Upper lobe of left lung (tissue), 6 donors: ENCODE results near the gene RAP1A. TPM values are rescaled to one million over a fixed set of nuclear protein-coding genes. Genes with fewer than 3 reads are reported as not detected.
A peak's percentile ranks its signal among the peaks of the same experiment; 100 is the strongest.

Source experiments
- ATAC-seq, 2 donors: fragments of 200-7000 bp; cut with Tn5 transposase; one replicate each; pipeline ENCODE4 v1.9.1; 2022; ENCODE audit warnings: mild to moderate bottlenecking in 2 of 2, moderate library complexity in 2 of 2; ENCODE audit not compliant: low FRiP score in 2 of 2
- DNase-seq, 2 donors: peaks; one replicate each; pipeline ENCODE4 v3.0.0-alpha.2; 2019 to 2020
- H3K27ac ChIP-seq, 4 donors: fragments of 200-600 bp; sonication (generic); one replicate each; pipeline ENCODE4 v1.5.1; 2016 to 2019
- H3K27me3 ChIP-seq, 4 donors: fragments of 200-600 bp; sonication (generic); one replicate each; pipeline ENCODE4 v1.5.1; 2017 to 2019
- H3K36me3 ChIP-seq, 4 donors: fragments of 200-600 bp; sonication (generic); one replicate each; pipeline ENCODE4 v1.5.1; 2016 to 2019
- H3K4me1 ChIP-seq, 4 donors: fragments of 200-600 bp; sonication (generic); one replicate each; pipeline ENCODE4 v1.5.1; 2018 to 2019
- H3K4me3 ChIP-seq, 4 donors: fragments of 200-600 bp; sonication (generic); one replicate each; pipeline ENCODE4 v1.5.1; 2017 to 2019; ENCODE audit warnings: mild to moderate bottlenecking in 2 of 4, moderate library complexity in 1 of 4
- H3K9me3 ChIP-seq, 4 donors: fragments of 200-600 bp; sonication (generic); one replicate each; pipeline ENCODE4 v1.5.1; 2018 to 2019
- EP300 ChIP-seq, 4 donors: sonication (generic); formaldehyde crosslinking; IDR thresholded peaks; one replicate each; pipeline ENCODE4 v1.5.1; 2017; ENCODE audit warnings: antibody characterized with exemption in 4 of 4, control low read depth in 2 of 4
- POLR2A ChIP-seq, 4 donors: fragments of 450-650 bp; IDR thresholded peaks; one replicate each; pipeline ENCODE4 v1.5.1; 2016 to 2017; ENCODE audit warnings: antibody characterized with exemption in 4 of 4, mild to moderate bottlenecking in 2 of 4
- POLR2AphosphoS5 ChIP-seq, 2 donors: sonication (generic); formaldehyde crosslinking; IDR thresholded peaks; one replicate each; pipeline ENCODE4 v1.5.1; 2017; ENCODE audit warnings: antibody characterized with exemption in 2 of 2
- WGBS, 2 donors: methylation state at CpG; one replicate each; pipeline ENCODE4 v1.1.5; 2017 to 2018; 5-methylcytosine and 5-hydroxymethylcytosine counted together
- total RNA-seq, 6 donors: library from RNA; depleted of rRNA in 4 of 6; stranded (reverse); fragments of >200 nt in 4 of 6; gene quantifications; one replicate each; pipeline versions ENCODE4 v1.1.0 to v1.2.1, GENCODE V29; 2016 to 2021
- TF ChIP-seq, protein P1 (sequence below), 6 experiments: fragments of 450-650 bp in 4 of 6; fragments of 200-600 bp in 2 of 6; sonication (generic) in 2 of 6; IDR thresholded peaks; one replicate each; pipeline ENCODE4 v1.5.1; 2016 to 2019; ENCODE audit warnings: antibody characterized with exemption in 6 of 6
- donor health status: DM: no; HTN: no; CAD: no; lungs with moderate emphysema.
- donor health status: DM: no; HTN: yes; CAD: no; lungs with severe emphysema.

RAP1A gene
- total RNA-seq, 6 donors from 2014 or later: 16.8 to 115 (median 82.6) TPM

DNA sequence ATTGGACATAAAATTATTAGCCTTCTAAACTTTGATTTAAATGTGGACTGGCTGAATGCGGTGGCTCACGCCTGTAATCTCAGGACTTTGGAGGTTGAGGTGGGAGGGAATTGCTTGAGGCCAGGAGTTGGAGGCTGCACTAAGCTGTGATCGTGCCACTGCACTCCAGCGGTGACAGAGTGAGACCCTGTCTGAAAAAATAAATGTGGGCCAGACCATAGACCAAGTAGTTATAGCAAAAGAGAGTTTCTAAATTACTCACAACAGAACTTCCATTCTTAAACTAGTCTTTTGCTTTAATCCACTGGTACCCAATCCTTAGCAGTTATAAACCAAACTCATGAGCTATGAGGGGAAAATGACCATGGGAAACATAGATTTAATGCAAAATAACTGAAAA, 35.2 kb downstream of the RAP1A start:
- Histone ChIP-seq H3K9me3 (no peaks in the 10 kb centered on the region), H3K4me3 (no peak overlapping the region), H3K27me3 (no peaks in the 10 kb centered on the region), H3K27ac (no peak overlapping the region), H3K4me1 (peaks cover 36 to 46% (median 38%) of the 10 kb centered on the region in 4 donors), H3K36me3 (no peaks in the 10 kb centered on the region)
- TF ChIP-seq POLR2AphosphoS5 (IDR thresholded peaks at IDR 0.05): no peak
- TF ChIP-seq, protein P1, sequence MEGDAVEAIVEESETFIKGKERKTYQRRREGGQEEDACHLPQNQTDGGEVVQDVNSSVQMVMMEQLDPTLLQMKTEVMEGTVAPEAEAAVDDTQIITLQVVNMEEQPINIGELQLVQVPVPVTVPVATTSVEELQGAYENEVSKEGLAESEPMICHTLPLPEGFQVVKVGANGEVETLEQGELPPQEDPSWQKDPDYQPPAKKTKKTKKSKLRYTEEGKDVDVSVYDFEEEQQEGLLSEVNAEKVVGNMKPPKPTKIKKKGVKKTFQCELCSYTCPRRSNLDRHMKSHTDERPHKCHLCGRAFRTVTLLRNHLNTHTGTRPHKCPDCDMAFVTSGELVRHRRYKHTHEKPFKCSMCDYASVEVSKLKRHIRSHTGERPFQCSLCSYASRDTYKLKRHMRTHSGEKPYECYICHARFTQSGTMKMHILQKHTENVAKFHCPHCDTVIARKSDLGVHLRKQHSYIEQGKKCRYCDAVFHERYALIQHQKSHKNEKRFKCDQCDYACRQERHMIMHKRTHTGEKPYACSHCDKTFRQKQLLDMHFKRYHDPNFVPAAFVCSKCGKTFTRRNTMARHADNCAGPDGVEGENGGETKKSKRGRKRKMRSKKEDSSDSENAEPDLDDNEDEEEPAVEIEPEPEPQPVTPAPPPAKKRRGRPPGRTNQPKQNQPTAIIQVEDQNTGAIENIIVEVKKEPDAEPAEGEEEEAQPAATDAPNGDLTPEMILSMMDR (IDR thresholded peaks at IDR 0.05): no peak
- ATAC-seq: no peak
- WGBS, 2 donors: 67 to 68% methylated on average over 4 of the region's 4 CpGs
- DNase-seq: no peak

DNA sequence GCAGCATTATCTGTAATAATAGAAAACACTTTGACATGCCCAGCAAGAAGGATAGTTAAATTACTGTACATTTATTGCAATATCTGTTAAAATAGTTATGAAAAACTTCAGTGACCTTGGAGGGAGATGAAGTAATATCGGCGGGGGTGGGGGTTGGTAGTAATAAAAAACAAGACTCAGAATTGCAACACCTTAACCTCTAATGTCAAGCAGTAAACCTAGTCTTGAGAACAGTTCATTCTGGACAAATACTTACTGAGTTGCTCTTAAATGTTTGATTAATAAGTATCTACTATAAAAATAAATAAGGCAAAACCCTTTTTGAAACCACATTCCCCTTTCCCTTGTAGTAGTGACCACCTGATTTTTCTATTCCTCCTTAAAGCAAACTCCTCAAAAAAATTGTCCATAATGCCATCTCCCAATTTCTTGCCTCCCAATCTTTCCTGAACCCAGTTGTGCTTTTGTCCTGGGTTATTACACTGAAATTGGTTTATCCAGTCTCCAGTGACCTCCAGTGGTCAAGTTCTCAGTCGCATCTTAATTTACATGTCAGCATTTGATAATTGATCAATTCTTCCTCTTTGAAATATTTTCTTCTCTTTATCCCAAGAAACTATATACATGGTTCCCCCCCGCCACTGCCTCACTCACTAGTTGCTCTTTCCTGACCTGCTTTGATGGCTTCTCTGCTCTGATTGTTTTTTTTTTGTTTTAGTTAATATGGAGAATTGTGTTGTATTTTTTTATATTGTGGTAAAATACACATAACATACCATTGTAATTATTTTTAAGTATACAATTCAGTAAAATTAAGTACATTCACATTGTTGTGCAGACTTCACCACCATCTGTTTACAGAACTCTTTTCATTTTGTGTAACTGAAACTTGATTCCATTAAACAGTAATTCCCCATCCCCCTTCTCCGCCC, 36.8 kb downstream of the RAP1A start:
- 55 to 60% methylated on average over 5 of the region's 5 CpGs for WGBS, 2 donors
- no peak overlapping the region for H3K4me3 ChIP-seq
- DNase-seq (peak in 1 of 2 donors; percentile 42), ATAC-seq (peak in 1 of 2 donors; percentile 77)
- TF ChIP-seq, protein P1 (IDR thresholded peaks at IDR 0.05): peak; percentile 23 to 73 (median 54)
- no peak for TF ChIP-seq POLR2AphosphoS5 (IDR thresholded peaks at IDR 0.05)
- peaks cover 49 to 61% (median 53%) of the 10 kb centered on the region in 4 donors for H3K4me1 ChIP-seq
- H3K9me3 ChIP-seq: no peaks in the 10 kb centered on the region
- peak overlapping the region; percentile 17 to 67 (median 32) for H3K27ac ChIP-seq
- H3K27me3 ChIP-seq: no peaks in the 10 kb centered on the region
- no peaks in the 10 kb centered on the region for H3K36me3 ChIP-seq

DNA sequence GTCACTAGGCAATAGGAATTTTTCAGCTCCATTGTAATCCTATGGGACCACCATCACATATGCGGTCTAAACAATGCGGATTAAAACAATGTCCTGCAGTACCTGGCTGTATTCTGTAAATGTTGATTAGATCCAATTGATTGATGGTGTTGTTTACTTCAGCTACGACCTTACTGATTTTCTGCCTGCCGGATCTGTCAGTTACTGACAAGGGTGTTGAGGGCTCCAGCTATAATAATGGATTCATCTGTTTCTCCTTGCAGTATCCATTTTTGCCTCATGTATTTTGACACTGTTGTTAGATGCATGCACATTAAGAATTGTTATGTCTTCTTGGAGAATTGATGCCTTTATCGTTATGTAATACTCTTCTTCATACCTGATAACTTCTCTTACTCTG, 39.0 kb downstream of the RAP1A start:
- H3K9me3 ChIP-seq: no peaks in the 10 kb centered on the region
- DNase-seq (no peak), ATAC-seq (no peak)
- no peak overlapping the region for H3K4me3 ChIP-seq
- H3K4me1 ChIP-seq: peaks cover 44 to 72% (median 52%) of the 10 kb centered on the region in 4 donors
- WGBS, 2 donors: 91 to 95% methylated on average over 5 of the region's 5 CpGs
- no peak overlapping the region for H3K27ac ChIP-seq
- no peak for TF ChIP-seq POLR2A (IDR thresholded peaks at IDR 0.05)
- TF ChIP-seq, protein P1 (IDR thresholded peaks at IDR 0.05): no peak
- TF ChIP-seq EP300 (IDR thresholded peaks at IDR 0.05): no peak
- TF ChIP-seq POLR2AphosphoS5 (IDR thresholded peaks at IDR 0.05): no peak
- no peaks in the 10 kb centered on the region for H3K27me3 ChIP-seq
- H3K36me3 ChIP-seq: no peaks in the 10 kb centered on the region

DNA sequence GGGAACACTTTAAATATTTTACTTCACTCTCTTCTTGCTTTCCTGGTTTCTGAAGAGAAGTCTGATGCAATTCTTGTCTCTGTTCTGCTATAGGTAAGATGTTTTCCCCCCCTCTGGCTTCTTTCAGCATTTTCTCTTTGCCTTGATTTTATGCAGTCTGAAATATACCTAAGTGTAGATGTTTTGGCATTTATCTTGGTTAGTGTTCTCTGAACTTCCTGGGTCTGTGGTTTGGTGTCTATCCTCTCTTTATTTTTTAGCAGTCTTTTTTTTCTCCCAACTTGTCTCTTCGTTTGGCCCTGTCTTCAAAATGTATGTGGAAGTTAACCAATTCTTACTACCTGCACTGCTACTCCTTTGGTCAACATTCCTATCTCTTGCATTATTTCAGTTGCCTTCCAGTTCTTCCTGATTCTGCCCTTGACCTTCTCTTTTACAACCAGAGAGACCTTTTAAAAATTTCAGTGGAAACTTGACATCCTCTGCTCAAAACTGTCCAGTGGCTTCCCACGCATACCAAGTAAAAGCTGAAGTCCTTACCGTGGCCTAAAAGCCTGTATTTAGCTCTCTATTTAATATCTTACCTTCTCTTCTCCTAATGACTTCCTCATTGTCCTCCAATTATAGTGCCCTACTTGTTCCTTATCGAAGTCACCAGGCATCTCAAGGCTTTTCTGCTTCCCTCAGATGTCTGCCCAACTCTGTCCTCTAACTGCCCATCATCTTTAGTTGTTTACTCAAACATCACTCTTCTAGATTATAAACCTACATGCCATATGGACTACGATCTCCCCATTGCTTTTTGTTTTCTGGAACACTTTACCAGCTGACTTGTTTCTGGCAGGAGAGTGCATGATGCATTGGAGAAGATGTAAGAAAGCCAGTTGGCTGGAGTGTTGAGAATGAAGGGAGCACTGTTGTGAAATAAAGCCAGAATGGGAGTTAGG, 40.9 kb downstream of the RAP1A start:
- TF ChIP-seq POLR2AphosphoS5 (IDR thresholded peaks at IDR 0.05) (no peak), EP300 (IDR thresholded peaks at IDR 0.05) (no peak), POLR2A (IDR thresholded peaks at IDR 0.05) (no peak)
- TF ChIP-seq, protein P1 (IDR thresholded peaks at IDR 0.05): no peak
- Histone ChIP-seq H3K4me1 (peaks cover 44 to 69% (median 62%) of the 10 kb centered on the region in 4 donors), H3K9me3 (no peaks in the 10 kb centered on the region), H3K27me3 (no peaks in the 10 kb centered on the region), H3K27ac (peak overlapping the region; percentile 2 to 71 (median 16)), H3K36me3 (no peaks in the 10 kb centered on the region), H3K4me3 (no peak overlapping the region)
- DNase-seq (no peak), ATAC-seq (no peak)
- 26 to 40% methylated on average over 5 of the region's 5 CpGs for WGBS, 2 donors
